Measurements from ENCODE around the gene CDC42EP4. TPM values are rescaled to one million over a fixed set of nuclear protein-coding genes. Genes with fewer than 3 reads are reported as not detected.
A peak's percentile ranks its signal among the peaks of the same experiment; 100 is the strongest.

The CDC42EP4 gene
- total RNA-seq, 1 experiment from 2014 or later, result 60.1 TPM

DNA sequence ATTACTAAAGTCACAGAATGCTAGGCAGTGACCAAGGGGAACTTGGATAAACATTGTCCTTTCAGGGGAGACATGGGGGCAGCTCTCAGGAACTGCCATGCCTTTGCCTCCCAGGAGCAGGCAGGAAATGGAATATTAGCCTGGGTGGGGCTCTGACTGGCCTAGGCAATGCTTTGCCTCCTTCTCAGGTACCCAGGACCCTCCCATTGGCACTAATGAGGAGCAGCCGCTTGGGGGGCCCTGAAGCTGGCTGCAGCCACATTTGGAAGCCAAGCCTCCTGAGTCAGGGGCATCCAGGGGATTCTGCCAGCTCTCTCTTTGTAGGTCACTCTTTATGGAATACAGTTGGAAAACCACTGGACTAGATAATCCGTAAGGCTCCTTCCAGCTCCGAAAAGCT, 55.6 kb downstream of the CDC42EP4 start:
- Mint-ChIP-seq H3K27me3 (ENCODE audit: unreplicated experiment) (peaks cover 13% of the 10 kb centered on the region), H3K27ac (ENCODE audit: unreplicated experiment) (no peak overlapping the region), H3K4me3 (ENCODE audit: low read depth, unreplicated experiment) (no peak overlapping the region), H3K4me1 (ENCODE audit: low read depth, unreplicated experiment) (peaks cover 8% of the 10 kb centered on the region), H3K9me3 (ENCODE audit: low read depth, unreplicated experiment) (no peaks in the 10 kb centered on the region), H3K36me3 (ENCODE audit: insufficient read depth, unreplicated experiment) (no peaks in the 10 kb centered on the region)
- DNase-seq, result no peak
- TF ChIP-seq CTCF (IDR thresholded peaks at IDR 0.05; ENCODE audit: unreplicated experiment), result no peak
- CTCF ChIA-PET, result interaction anchor here (1.0 to 1.6 kb wide), 3 partner anchors 55 to 115 kb away, joined by 5 to 9 read pairs (median 8); partner anchors contain the start of gene CDC42EP4
- intact Hi-C loops (cut with micrococcal nuclease; ENCODE audit: unreplicated experiment), result loop anchor here (1.0 to 5.0 kb wide), 2 partner anchors 114 to 166 kb away; no protein-coding TSS in a partner anchor
- no TSS peak for BruUV-seq (replicated peaks)

- no peak overlapping the region for H3K4me3 Mint-ChIP-seq (ENCODE audit: low read depth, unreplicated experiment)
- no peaks in the 10 kb centered on the region for H3K9me3 Mint-ChIP-seq (ENCODE audit: low read depth, unreplicated experiment)
- no peaks in the 10 kb centered on the region for H3K36me3 Mint-ChIP-seq (ENCODE audit: insufficient read depth, unreplicated experiment)
- peaks cover 8% of the 10 kb centered on the region for H3K4me1 Mint-ChIP-seq (ENCODE audit: low read depth, unreplicated experiment)
- TF ChIP-seq CTCF (IDR thresholded peaks at IDR 0.05; ENCODE audit: unreplicated experiment), result peak; percentile 98
- intact Hi-C loops (cut with micrococcal nuclease; ENCODE audit: unreplicated experiment), result loop anchor here (1.0 to 5.0 kb wide), 3 partner anchors 115 to 529 kb away; no protein-coding TSS in a partner anchor
- no TSS peak for BruUV-seq (replicated peaks)
- H3K27ac Mint-ChIP-seq (ENCODE audit: unreplicated experiment), result no peak overlapping the region
- CTCF ChIA-PET, result interaction anchor here (0.7 to 2.7 kb wide), 6 partner anchors 51 to 116 kb away, joined by 3 to 22 read pairs (median 6); partner anchors contain the start of gene CDC42EP4
- DNase-seq, result peak; percentile 56
- H3K27me3 Mint-ChIP-seq (ENCODE audit: unreplicated experiment), result peaks cover 15% of the 10 kb centered on the region
Measured at GRCh38 chr17:73255671-73256181, 56.1 kb downstream of the CDC42EP4 start.

DNA sequence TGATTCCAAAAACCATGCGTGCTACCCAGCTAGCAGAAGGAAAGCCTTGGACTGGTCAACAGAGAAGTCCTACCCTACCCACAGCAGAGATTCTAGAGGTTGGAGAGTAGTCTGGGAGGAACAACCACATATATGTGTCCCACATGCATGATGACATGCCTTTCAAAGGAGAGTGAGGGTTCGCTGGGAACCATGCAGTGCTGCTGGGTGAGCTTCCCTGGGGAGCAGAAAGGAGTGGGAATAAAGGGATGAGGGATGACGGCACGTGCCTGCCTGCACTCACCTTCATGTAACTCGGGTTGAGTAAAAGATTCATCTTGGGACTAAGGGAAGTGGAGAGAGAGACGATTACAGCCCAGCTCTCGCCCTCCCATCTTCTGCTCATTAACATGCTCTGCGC, 59.9 kb downstream of the CDC42EP4 start:
- no peaks in the 10 kb centered on the region for H3K36me3 Mint-ChIP-seq (ENCODE audit: insufficient read depth, unreplicated experiment)
- H3K4me1 Mint-ChIP-seq (ENCODE audit: low read depth, unreplicated experiment), result no peaks in the 10 kb centered on the region
- no peaks in the 10 kb centered on the region for H3K9me3 Mint-ChIP-seq (ENCODE audit: low read depth, unreplicated experiment)
- intact Hi-C loops (cut with micrococcal nuclease; ENCODE audit: unreplicated experiment), result no loop called here
- no TSS peak for BruUV-seq (replicated peaks)
- no peak overlapping the region for H3K27ac Mint-ChIP-seq (ENCODE audit: unreplicated experiment)
- TF ChIP-seq CTCF (IDR thresholded peaks at IDR 0.05; ENCODE audit: unreplicated experiment), result no peak
- no peak overlapping the region for H3K4me3 Mint-ChIP-seq (ENCODE audit: low read depth, unreplicated experiment)
- DNase-seq, result no peak
- peaks cover 15% of the 10 kb centered on the region for H3K27me3 Mint-ChIP-seq (ENCODE audit: unreplicated experiment)
- CTCF ChIA-PET, result no interaction called here

GRCh38 chr17:73250851-73251640, 60.8 kb downstream of the CDC42EP4 start:
- H3K27me3 Mint-ChIP-seq (ENCODE audit: unreplicated experiment), result peaks cover 15% of the 10 kb centered on the region
- H3K36me3 Mint-ChIP-seq (ENCODE audit: insufficient read depth, unreplicated experiment), result no peaks in the 10 kb centered on the region
- H3K27ac Mint-ChIP-seq (ENCODE audit: unreplicated experiment), result no peak overlapping the region
- intact Hi-C loops (cut with micrococcal nuclease; ENCODE audit: unreplicated experiment), result no loop called here
- DNase-seq, result no peak
- BruUV-seq (replicated peaks), result no TSS peak
- H3K9me3 Mint-ChIP-seq (ENCODE audit: low read depth, unreplicated experiment), result no peaks in the 10 kb centered on the region
- no peaks in the 10 kb centered on the region for H3K4me1 Mint-ChIP-seq (ENCODE audit: low read depth, unreplicated experiment)
- TF ChIP-seq CTCF (IDR thresholded peaks at IDR 0.05; ENCODE audit: unreplicated experiment), result no peak
- CTCF ChIA-PET, result no interaction called here
- no peak overlapping the region for H3K4me3 Mint-ChIP-seq (ENCODE audit: low read depth, unreplicated experiment)
